HG02885 (cell line): ENCODE measurements around the gene RIOK3.

Experiments
- ATAC-seq: cut with Tn5 transposase; IDR thresholded peaks from one replicate; pipeline ENCODE4 v1.9.1; 2021; ENCODE audit warnings: mild to moderate bottlenecking; ENCODE audit not compliant: unreplicated experiment, poor library complexity

RIOK3 gene

GRCh38 chr18:23524213-23524707 is 71.2 kb downstream of the RIOK3 start:
- ATAC-seq, result no peak

GRCh38 chr18:23526501-23527063 is 73.5 kb downstream of the RIOK3 start:
- ATAC-seq, result no peak

- ATAC-seq, result no peak
These were observed 75.7 kb downstream of the RIOK3 start for GRCh38 chr18:23528580-23529472.

- ATAC-seq, result no peak
These were observed 76.5 kb downstream of the RIOK3 start for GRCh38 chr18:23529604-23530003.

- no peak for ATAC-seq
These were observed 77.1 kb downstream of the RIOK3 start for GRCh38 chr18:23530195-23530594.

GRCh38 chr18:23531912-23532311 is 78.8 kb downstream of the RIOK3 start:
- no peak for ATAC-seq
